Testis (tissue), 3 donors: ENCODE measurements around the gene MAP2K2. TPM values are rescaled to one million over a fixed set of nuclear protein-coding genes. Genes with fewer than 3 reads are reported as not detected.

Experiments used
- DNase-seq: peaks from one replicate; pipeline ENCODE4 v3.0.0-alpha.2; 2019
- H3K27ac ChIP-seq, 2 donors: fragments of 200-600 bp; sonication (generic); one replicate each; pipeline ENCODE4 v1.5.1; 2019
- H3K27me3 ChIP-seq: fragments of 200-600 bp; sonication (generic); one replicate; pipeline ENCODE4 v1.5.1; 2019
- H3K36me3 ChIP-seq: fragments of 200-600 bp; sonication (generic); one replicate; pipeline ENCODE4 v1.5.1; 2017; ENCODE audit warnings: low read depth; ENCODE audit errors: missing control alignments
- H3K4me1 ChIP-seq: fragments of 200-600 bp; sonication (generic); one replicate; pipeline ENCODE4 v1.5.1; 2019
- H3K4me3 ChIP-seq, 2 donors: fragments of 200-600 bp; sonication (generic); one replicate each; pipeline ENCODE4 v1.5.1; 2017 to 2019
- H3K9me3 ChIP-seq: fragments of 200-600 bp; sonication (generic); one replicate; pipeline ENCODE4 v1.5.1; 2017
- POLR2A ChIP-seq: fragments of 450-650 bp; IDR thresholded peaks from one replicate; pipeline ENCODE4 v1.6.1; 2017; ENCODE audit warnings: antibody characterized with exemption, mild to moderate bottlenecking, moderate library complexity
- WGBS, 2 donors: methylation state at CpG; one replicate each; pipeline ENCODE4 v1.1.5; 2018; 5-methylcytosine and 5-hydroxymethylcytosine counted together
- intact Hi-C: fragments of 100-400 bp; cut with DNase I; formaldehyde crosslinking; loops from one replicate; pipeline ENCODE4 v1.15.1; 2023; ENCODE audit warnings: low total_unique reads
- polyA plus RNA-seq: library from polyadenylated mRNA; stranded (reverse); fragments of 350-450 nt; fragmentation: Illumina TruSeq; extraction: RNeasy Lipid Tissue Mini Kit (QIAGEN cat#74804); gene quantifications from one replicate; pipeline ENCODE4 v1.2.3, GENCODE V29; 2014; ENCODE audit warnings: low read depth, low replicate concordance; ENCODE audit not compliant: insufficient read depth
- total RNA-seq, 2 donors: library from RNA; depleted of rRNA; stranded (reverse); fragments of >200 nt; gene quantifications; one replicate each; pipeline ENCODE4 v1.2.3, GENCODE V29; 2016
- TF ChIP-seq, protein P1 (sequence below), 3 experiments: fragments of 450-650 bp in 2 of 3; fragments of 200-600 bp in 1 of 3; sonication (generic) in 1 of 3; IDR thresholded peaks; one replicate each; pipeline ENCODE4 v1.5.1; 2016 to 2019; ENCODE audit warnings: antibody characterized with exemption in 3 of 3, mild to moderate bottlenecking in 2 of 3, moderate library complexity in 1 of 3

Gene MAP2K2
- total and polyA plus RNA-seq, 3 donors from 2014 or later, result 181 to 241 (median 225) TPM

DNA sequence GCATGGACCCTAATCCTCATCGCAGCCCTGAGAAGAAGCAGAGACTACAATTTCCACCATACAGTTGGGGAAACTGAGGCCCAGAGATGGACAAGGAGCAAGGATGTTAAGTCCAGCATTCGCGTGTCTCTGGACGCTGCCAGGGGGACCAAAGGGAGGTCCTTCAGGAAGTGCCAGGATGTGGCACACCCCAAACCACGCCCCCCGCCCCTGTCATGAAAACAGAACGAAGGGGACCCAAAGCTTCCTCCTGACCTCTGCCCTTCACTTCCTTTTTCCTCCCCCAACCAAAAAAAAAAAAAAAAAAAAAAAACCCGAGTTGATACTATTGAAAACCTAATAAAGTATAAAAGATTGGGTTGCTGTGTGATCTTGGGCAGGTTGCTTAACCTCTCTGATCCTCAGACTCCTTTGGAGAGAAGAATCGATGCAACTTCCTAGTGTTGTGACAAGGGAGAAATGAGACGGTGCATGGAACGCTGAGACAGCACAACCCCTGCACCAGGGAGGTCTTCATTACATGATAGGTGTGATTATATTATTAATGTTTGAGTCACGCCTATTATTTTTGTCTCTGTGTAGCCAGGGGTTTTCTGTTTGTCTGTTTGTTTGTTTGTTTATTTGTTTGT is 54.5 kb downstream of the MAP2K2 start:
- Histone ChIP-seq H3K27ac (no peak overlapping the region), H3K36me3 (no peaks in the 10 kb centered on the region), H3K9me3 (no peaks in the 10 kb centered on the region), H3K4me1 (peaks cover 10% of the 10 kb centered on the region), H3K4me3 (no peak overlapping the region), H3K27me3 (no peaks in the 10 kb centered on the region)
- DNase-seq, result no peak
- WGBS, 2 donors, result 67 to 74% methylated on average over 10 to 12 of the region's 12 CpGs
- intact Hi-C loops, result no loop called here
- no peak for TF ChIP-seq POLR2A
- TF ChIP-seq, protein P1, sequence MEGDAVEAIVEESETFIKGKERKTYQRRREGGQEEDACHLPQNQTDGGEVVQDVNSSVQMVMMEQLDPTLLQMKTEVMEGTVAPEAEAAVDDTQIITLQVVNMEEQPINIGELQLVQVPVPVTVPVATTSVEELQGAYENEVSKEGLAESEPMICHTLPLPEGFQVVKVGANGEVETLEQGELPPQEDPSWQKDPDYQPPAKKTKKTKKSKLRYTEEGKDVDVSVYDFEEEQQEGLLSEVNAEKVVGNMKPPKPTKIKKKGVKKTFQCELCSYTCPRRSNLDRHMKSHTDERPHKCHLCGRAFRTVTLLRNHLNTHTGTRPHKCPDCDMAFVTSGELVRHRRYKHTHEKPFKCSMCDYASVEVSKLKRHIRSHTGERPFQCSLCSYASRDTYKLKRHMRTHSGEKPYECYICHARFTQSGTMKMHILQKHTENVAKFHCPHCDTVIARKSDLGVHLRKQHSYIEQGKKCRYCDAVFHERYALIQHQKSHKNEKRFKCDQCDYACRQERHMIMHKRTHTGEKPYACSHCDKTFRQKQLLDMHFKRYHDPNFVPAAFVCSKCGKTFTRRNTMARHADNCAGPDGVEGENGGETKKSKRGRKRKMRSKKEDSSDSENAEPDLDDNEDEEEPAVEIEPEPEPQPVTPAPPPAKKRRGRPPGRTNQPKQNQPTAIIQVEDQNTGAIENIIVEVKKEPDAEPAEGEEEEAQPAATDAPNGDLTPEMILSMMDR (IDR thresholded peaks at IDR 0.05), result no peak

DNA sequence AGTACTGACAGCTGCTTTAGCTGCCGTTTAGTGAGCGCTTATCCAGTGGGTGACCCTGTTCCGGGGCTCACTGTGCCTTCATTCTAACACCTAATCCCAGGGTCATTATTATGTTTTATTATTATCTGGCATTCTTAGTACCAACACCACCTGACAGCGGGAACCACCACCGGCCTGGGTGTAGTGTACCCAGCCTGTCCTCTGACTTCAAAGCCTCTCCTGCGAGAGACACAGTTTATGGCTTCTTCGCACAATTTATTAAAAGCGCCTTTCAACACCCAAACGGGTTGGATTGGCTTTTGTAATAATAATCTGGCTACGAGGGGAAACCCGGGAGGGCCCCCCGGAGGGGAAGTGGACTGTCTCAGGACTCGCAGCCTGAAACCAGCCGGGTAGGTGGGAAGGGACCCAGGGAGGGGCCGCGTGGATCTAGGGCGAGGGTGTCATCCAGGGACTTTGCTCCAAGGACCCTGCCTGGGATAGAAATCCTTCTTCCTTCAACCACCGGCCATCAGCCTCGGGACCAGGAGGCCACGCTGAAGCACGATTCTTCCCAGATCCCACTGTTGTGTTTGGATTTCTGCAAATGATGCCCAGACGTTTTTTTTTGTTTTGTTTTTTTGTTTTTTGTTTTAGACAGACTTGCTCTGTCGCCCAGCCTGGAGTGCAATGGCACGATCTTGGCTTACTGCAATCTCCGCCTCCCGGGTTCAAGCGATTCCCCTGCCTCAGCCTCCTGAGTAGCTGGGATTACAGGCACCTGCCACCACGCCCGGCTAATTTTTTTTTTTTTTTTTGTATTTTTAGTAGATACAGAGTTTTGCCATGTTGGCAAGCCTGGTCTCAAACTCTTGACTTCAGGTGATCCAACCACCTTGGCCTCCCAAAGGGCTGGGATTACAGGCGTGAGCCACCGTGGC is 55.6 kb downstream of the MAP2K2 start:
- DNase-seq, result no peak
- Histone ChIP-seq H3K4me1 (peaks cover 17% of the 10 kb centered on the region), H3K9me3 (no peaks in the 10 kb centered on the region), H3K27me3 (no peaks in the 10 kb centered on the region), H3K36me3 (no peaks in the 10 kb centered on the region), H3K27ac (peak overlapping the region; percentile 92 to 96), H3K4me3 (peak overlapping the region; percentile 92 to 96)
- TF ChIP-seq, protein P1 (IDR thresholded peaks at IDR 0.05), result no peak
- TF ChIP-seq POLR2A, result no peak
- WGBS, 2 donors, result 22 to 25% methylated on average over 22 to 31 of the region's 31 CpGs
- intact Hi-C loops, result no loop called here

DNA sequence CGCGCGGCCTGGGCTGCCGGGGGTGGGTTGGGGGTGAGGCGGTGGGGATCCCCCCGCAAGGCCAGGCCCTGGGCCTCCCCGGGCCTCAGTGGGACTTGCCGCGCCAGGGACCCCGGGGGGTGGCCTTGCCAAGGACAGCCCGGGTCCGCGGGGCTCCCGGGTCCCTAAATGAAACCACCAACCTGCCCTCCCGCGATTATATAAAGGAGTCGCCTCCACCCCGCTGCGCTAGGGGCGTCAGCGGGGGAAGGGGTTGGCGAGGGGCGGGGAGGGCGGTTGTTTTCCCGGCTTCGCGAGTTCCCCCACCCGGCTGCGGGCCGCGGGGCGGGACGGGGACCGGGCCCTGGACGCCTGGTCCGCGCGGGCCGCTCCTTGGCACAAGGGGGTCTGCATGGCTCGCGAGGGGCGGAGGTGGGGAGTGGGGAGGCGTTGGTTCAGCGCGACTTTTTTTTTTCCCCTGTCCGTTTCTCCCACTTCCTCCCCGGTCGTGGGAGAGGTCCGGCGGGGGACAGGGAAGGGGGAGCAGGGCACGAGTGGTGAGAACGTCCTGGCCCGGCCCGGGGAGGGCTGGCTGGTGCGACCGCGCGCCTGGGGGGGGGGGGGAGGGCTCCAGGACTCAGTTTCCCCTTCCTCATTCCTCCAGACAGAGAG is 56.4 kb downstream of the MAP2K2 start:
- TF ChIP-seq POLR2A, result no peak
- TF ChIP-seq, protein P1 (IDR thresholded peaks at IDR 0.05), result no peak
- Histone ChIP-seq H3K4me3 (peak overlapping the region; percentile 92 to 96), H3K9me3 (no peaks in the 10 kb centered on the region), H3K27me3 (no peaks in the 10 kb centered on the region), H3K27ac (peak overlapping the region; percentile 92 to 96), H3K36me3 (no peaks in the 10 kb centered on the region), H3K4me1 (peaks cover 25% of the 10 kb centered on the region)
- intact Hi-C loops, result no loop called here
- 0 to 2% methylated on average over 33 to 44 of the region's 58 CpGs for WGBS, 2 donors
- no peak for DNase-seq

DNA sequence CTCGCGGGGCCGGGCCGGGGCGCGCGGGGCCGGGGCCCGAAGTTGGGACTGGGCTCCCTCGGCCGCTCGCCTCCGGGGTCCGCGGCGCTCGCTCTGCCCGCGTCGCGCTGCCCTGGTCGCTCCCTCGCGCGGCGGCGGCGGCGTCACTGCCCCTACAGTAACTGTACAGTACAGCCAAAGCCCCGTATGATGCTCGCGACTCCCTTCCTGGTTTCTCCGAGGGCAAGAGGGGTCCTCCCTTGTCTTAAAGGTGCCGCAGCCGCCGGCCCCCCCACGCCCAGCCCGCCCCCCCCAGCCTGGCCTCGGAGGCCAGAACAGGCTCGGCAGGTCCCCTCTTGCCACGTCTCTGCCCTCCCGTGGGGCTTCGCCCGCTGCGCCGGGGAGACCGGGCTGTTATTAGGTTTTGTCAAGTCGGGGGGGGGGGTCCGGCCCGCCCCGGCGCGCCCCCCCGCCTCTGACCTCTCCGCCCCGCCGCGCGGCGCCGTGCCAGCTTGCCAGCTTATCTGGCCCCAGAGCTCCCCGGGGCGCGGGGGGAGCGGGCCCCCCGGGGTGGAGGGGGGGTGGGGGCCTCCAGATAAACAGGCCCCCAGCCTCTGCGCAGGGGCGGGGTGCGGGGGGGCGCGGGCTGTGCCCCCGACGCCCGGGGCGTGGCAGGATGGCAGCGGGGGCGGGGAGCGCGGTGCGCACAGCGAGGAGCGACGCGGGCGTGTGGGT is 57.1 kb downstream of the MAP2K2 start, which contains the start of gene ZBTB7A:
ZBTB7A (minus strand) TSS at position 218 of the 714 bp plus-strand sequence. CDS start 11,667 bp downstream, outside the sequence.
- intact Hi-C loops, result no loop called here
- 0% methylated on average over 28 of the region's 85 CpGs; no CpG with 5 or more reads in 1 of the 2 donors for WGBS, 2 donors

More for the DNA sequence above, 57.1 kb downstream of the MAP2K2 start, which contains the start of gene ZBTB7A:
- TF ChIP-seq, protein P1 (IDR thresholded peaks at IDR 0.05), result no peak
- TF ChIP-seq POLR2A, result no peak
- Histone ChIP-seq H3K27me3 (no peaks in the 10 kb centered on the region), H3K36me3 (no peaks in the 10 kb centered on the region), H3K27ac (peak within 1 kb of the TSS; percentile 92 to 96), H3K4me1 (peaks cover 32% of the 10 kb centered on the region), H3K9me3 (no peaks in the 10 kb centered on the region), H3K4me3 (peak within 1 kb of the TSS; percentile 92 to 96)
- DNase-seq, result peak; percentile 91
